Activated T-cell treated with anti-CD3 and anti-CD28 coated beads for 1 hour (primary cell): ENCODE measurements around the gene TEPSIN.

Source experiments
- DNase-seq: peaks from one replicate; pipeline ENCODE4 v3.0.0-alpha.2; 2020; ENCODE audit warnings: low read depth

TEPSIN gene

GRCh38 chr17:81197409-81197795 lies 41.5 kb downstream of the TEPSIN start:
- DNase-seq: no peak

- no peak for DNase-seq
Observed at GRCh38 chr17:81196505-81197408, 42.1 kb downstream of the TEPSIN start.

DNA sequence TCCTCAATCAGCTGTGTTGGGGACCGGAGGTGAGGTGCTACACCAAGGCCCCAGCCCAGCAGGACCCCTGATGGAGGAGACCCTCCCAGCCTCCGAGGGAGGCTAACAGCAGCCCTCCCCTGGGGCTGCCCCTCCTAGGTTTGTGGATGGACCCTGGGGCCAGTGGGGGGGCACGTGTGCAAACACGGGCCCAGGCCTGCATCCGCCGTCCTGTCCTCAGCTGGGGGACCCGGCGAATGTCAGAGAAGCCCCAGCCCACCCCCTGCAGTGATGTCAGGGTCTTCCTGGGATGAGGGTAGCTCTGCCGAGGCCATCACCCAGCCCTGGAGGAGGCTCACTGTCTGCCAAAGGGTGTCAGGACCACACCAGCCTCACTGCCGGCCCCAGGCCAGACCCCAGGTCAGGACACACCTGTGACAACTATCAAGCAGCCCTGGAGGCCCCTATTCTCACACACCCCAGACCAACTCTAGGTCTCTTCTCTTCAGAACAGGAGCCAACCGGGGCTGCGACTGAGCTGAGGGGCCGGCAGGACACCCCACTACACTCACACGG lies 42.8 kb downstream of the TEPSIN start:
- no peak for DNase-seq

DNA sequence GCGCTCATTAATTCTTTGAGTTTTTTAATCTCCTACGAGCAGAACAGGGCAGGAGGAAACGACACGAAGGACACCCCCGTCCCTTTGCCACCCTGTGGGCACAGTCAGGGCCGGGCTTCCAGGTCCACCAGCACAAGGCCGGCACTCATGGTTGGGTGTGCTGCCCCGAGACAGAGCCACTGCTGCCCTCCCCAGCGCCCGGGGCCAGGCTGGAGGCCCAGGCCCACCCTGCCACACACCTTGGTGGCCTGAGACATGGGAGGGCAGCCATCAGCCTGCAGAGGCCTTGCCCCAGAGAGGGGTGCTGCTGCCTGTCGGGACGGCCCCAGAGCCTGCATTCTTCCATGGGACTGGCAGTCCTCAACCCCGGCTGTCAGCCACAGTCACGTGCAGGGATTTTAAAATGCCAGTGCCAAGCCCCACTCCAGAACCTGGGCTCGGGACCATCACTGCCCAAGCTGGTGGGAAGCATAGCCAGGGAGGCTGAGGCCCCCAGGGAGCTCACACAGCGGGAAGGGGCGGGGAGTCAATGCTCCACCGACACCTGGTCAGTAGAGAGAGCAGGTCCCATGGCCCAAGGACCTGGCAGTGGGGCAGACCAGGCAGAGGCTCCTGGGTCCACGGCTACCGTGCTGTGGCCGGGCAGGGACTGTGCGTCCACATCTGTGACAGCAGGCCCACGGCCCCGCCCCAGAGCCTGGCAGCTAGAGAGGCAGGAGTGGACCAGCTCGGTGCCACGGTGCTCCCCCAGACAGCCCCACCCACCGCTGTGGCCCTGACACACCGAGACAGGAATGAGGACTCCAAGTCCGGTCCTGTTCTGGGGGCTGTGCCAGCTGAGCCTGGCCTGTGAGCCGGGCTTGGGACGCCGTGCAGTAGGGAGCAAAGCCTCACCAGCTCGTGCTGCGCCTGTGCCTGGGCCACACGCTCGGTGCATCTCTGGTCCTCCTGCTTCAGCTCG lies 43.6 kb downstream of the TEPSIN start:
- DNase-seq: no peak

- DNase-seq: no peak
Observed at GRCh38 chr17:81194225-81194760, 44.6 kb downstream of the TEPSIN start.

DNA sequence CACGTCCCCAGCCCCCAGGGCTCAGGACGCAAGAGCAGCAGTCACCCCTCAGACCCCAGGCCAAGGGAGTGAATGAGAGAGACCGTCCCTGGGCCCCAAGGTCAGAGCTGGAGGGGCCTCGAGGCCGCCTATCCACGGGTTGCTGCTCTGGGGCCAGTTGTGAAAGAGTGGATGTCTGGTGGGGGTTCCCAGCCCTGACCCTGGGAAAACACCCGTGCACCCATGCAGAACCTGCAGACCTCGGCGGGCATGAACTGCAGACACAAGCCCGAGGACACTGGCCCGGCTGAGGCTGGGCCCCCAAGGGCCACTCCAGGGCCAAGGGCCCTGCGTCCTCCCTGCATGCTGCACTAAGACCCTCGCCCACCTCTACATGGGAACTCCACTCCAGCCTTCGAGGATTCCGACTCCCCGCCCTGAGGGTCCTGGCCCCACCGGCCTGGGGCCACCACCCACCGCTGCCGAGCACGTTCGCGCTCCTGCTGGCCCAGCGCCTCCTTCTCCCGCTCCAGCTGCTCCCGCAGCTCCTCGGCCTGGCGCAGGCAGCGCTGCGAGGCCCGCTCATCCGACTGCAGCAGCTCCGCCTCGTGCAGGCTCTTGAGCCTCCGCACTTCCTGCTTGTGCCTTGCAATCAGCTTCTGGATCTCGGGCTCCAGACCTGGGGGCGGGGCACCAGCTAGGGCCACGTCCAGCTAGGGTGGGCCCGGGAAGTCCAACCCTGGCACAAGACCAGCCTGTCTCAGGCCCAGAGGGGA lies 45.2 kb downstream of the TEPSIN start:
- DNase-seq: no peak

DNA sequence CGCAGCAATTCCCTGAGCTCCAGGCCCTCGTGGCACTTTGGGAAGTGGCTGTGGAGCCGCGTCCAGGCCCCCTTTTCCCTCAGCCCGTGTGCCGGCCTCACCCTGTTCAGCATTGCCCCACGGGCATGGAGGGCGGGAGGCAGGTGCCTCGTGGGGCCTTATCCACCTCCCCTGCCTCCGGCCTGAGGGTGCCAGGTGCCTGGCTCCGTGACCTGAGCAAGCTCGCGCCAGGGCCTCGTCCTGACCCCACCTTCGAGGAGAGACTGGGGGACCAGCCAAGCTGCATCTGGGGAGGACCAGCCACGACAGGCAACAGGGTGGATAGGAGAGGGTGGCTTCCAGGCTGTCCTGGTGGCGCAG lies 45.8 kb downstream of the TEPSIN start:
- no peak for DNase-seq

- no peak for DNase-seq
Observed at GRCh38 chr17:81192386-81193050, 46.3 kb downstream of the TEPSIN start.

GRCh38 chr17:81191646-81192045 lies 47.2 kb downstream of the TEPSIN start:
- DNase-seq: no peak

DNA sequence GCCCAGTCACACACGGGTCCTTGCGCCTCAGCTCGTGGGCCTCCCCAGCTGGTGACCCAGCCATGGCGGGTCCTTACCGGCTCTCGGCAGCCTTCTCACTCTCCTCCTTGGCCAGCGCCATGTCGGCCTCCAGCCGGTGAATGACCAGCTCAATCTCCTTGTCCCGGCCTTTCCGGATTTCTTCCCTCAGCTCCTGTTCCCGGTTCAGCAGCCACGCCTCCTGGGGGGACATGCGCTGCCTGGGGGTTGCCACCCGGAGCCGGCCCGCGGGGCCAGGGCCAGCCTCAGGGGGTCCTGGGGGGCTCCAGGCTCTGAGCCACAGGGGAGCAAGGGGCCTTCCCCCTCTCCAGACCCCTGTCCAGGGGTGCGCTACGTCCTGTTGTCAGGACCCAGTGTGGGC lies 47.7 kb downstream of the TEPSIN start:
- DNase-seq: no peak

- no peak for DNase-seq
Observed at GRCh38 chr17:81190591-81190990, 48.3 kb downstream of the TEPSIN start.

- DNase-seq: no peak
Observed at GRCh38 chr17:81189670-81190530, 49.0 kb downstream of the TEPSIN start.

- DNase-seq: no peak
Observed at GRCh38 chr17:81189016-81189415, 49.8 kb downstream of the TEPSIN start.

DNA sequence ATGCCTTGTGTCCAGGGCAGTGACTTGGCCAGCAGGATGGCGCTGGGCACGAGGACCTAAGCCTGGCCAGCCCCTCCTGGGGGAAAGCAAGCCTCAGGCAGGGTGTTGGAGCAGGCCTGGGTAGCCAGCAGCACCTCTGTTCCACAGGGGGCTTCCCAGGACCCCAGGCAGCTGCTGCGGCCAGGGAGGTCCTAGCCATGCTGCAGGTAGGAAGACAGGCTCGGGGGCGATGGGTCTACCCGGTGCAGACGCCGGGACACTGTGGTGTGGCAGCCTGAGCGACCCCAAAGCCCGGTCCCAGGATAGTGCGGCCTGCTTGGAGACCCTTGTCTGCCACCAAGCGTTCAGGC lies 50.4 kb downstream of the TEPSIN start:
- no peak for DNase-seq

GRCh38 chr17:81187586-81188490 lies 51.0 kb downstream of the TEPSIN start:
- no peak for DNase-seq

GRCh38 chr17:81187120-81187519 lies 51.7 kb downstream of the TEPSIN start:
- DNase-seq: no peak

GRCh38 chr17:81186203-81186602 lies 52.7 kb downstream of the TEPSIN start:
- DNase-seq: no peak

GRCh38 chr17:81184555-81184954 lies 54.3 kb downstream of the TEPSIN start:
- DNase-seq: no peak

DNA sequence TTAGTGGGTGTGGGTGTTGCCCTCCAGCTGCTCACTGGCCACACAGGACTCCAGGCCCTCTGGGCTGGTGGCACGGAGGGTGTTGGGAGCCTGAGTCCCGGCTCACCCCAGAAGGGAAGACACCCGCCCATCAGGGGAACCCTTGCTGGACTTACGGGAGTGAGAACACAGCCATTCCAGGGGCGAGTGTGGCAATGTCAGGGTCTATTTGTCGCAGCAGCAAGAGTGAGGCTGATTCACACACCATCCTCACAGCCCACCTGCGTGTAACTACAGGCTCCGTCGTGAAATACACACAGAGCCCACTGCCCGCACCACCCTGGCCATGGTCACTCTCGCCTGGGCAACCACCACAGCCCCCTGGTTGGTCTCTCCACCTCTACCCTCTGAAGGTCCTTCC lies 55.0 kb downstream of the TEPSIN start:
- no peak for DNase-seq
